ENCODE data around the gene PRXL2B.

PRXL2B gene

GRCh38 chr1:2580691-2581090 lies 5.9 kb upstream of the PRXL2B start:
- DNase-seq, result no peak
- TF ChIP-seq GATA1 (IDR thresholded peaks at IDR 0.05; ENCODE audit: low read depth, low read length) (no peak), POLR2A (IDR thresholded peaks at IDR 0.05; ENCODE audit: low read length) (no peak)

DNA sequence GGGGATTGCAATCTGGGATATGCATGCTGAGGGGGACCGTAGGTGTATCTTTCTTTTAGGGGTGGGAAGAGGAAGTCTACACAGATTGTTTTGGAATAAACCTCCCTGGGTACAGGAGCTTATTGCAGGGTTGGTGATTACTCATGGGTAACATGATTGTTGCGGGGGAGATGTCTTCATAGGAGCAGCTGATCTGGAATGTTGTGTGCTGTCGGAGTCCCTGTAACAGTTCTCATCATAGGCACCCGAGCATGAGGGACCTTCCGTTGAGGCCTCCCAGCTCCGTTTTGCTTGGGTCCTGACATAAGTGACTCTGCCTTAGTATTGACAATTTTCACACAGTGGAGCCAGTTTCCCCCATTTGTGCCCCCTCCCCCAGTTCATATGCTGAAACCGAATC lies 4.2 kb upstream of the PRXL2B start:
- no peak for DNase-seq
- no peak for TF ChIP-seq GATA1 (IDR thresholded peaks at IDR 0.05; ENCODE audit: low read depth, low read length)

GRCh38 chr1:2583331-2583791 lies 3.2 kb upstream of the PRXL2B start:
- DNase-seq, result no peak
- no peak for TF ChIP-seq POLR2A (IDR thresholded peaks at IDR 0.05; ENCODE audit: low read length)
- TF ChIP-seq GATA1 (IDR thresholded peaks at IDR 0.05; ENCODE audit: low read depth, low read length), result no peak

DNA sequence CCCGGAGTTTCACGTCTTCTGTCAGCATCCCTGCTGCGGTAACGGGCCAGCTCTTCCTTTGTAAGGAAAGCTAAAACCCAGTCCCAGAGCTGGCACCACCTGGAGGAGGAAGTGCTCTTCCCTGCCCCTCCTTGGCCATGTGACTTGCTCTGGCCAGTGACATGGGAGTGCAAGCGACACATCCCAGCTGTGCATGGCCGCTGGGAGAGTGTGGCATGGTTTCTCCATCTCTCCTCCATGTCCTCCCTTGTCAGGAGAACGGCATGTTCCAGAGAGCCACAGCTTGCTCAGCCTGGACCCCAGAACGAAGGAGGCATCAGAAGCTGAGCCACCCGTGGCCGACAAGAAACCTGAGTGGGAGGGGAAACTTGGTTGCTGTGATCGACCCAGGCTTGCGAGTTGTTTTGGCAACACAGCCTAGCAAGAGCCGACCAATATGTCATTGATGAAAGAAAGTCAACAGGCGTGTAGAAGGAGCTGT lies 2.7 kb upstream of the PRXL2B start:
- TF ChIP-seq POLR2A (IDR thresholded peaks at IDR 0.05; ENCODE audit: low read length), result no peak
- no peak for DNase-seq

- DNase-seq, result peak; percentile 33 to 39
- no peak for TF ChIP-seq GATA1 (IDR thresholded peaks at IDR 0.05; ENCODE audit: low read depth, low read length)
- TF ChIP-seq POLR2A (IDR thresholded peaks at IDR 0.05; ENCODE audit: low read length), result no peak
Measured at GRCh38 chr1:2584686-2585317, 1.8 kb upstream of the PRXL2B start.

- DNase-seq, result peak; percentile 91 to 95
- TF ChIP-seq POLR2A (IDR thresholded peaks at IDR 0.05; ENCODE audit: low read length) (peak; percentile 70), GATA1 (IDR thresholded peaks at IDR 0.05; ENCODE audit: low read depth, low read length) (peak; percentile 44)
Measured at GRCh38 chr1:2585318-2586092, 1.1 kb upstream of the PRXL2B start.

DNA sequence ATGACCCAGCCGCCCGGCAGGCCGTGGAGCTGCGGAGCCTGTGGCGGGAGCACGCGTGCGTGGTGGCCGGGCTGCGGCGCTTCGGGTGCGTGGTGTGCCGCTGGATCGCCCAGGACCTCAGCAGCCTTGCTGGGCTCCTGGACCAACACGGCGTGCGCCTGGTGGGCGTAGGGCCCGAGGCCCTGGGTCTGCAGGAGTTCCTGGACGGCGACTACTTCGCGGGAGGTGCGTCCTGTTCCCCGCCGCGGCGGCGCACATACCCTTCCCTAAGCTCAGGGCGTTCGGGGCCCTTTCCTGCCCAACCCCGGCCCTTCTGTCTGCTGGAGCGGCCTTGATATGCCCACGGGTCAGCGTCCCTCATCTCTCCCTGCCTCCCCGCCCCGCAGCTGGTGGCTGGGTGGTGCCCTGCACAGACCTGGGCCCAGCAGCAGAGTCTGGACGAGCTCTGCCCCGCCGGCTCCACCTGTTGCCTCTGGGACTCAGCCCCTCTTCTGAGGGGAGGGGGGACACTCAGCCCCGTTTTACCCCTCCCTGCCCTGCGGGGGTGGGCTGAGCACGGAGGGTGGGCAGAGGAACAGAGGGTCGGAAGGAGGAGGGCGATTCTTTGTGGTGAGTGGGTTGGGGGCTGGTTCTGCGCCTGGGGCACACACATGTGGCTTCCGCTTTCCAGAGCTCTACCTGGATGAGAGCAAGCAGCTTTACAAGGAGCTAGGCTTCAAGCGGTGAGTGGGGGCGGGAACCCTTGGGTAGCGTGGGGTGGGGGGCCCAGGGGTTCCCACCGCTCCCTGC lies 688 bp downstream of the PRXL2B start:
- no peak for TF ChIP-seq POLR2A (IDR thresholded peaks at IDR 0.05; ENCODE audit: low read length)
- TF ChIP-seq GATA1 (IDR thresholded peaks at IDR 0.05; ENCODE audit: low read depth, low read length), result no peak
- DNase-seq, result peak in 1 of 2 experiments; percentile 39

DNA sequence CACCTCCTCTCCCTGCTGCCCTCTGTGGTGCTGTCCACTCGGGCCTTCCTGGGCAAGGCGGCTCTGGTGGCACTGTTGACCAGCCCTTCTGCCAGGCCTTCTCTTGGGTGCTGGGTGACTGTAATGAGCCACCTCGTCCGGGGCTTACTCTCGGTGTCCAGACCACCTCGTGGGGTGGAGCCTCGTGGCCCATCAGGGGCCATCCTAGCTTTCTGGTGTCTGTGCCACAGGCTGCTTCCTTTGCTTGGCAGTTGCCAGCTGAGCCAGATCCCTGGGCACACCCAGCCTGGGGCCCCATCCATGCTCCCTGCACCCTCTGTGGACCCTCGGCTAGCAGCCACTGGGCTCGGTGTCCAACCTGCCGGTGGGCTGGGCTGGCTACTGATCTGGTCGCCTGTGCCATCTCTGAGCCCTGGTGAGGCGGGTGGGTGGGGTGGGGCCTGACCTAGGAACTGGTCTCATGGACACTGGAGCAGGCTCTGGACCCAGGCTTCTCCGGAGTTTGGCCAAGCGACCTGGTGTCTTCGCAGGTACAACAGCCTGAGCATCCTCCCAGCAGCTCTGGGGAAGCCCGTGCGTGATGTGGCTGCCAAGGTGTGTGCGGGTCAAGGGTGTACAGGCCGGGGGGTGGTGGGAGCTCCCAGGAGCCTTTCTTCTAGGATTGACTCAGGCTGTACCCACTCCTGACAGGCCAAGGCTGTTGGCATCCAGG lies 1.4 kb downstream of the PRXL2B start:
- DNase-seq, result no peak
- TF ChIP-seq POLR2A (IDR thresholded peaks at IDR 0.05; ENCODE audit: low read length), result no peak
- no peak for TF ChIP-seq GATA1 (IDR thresholded peaks at IDR 0.05; ENCODE audit: low read depth, low read length)

DNA sequence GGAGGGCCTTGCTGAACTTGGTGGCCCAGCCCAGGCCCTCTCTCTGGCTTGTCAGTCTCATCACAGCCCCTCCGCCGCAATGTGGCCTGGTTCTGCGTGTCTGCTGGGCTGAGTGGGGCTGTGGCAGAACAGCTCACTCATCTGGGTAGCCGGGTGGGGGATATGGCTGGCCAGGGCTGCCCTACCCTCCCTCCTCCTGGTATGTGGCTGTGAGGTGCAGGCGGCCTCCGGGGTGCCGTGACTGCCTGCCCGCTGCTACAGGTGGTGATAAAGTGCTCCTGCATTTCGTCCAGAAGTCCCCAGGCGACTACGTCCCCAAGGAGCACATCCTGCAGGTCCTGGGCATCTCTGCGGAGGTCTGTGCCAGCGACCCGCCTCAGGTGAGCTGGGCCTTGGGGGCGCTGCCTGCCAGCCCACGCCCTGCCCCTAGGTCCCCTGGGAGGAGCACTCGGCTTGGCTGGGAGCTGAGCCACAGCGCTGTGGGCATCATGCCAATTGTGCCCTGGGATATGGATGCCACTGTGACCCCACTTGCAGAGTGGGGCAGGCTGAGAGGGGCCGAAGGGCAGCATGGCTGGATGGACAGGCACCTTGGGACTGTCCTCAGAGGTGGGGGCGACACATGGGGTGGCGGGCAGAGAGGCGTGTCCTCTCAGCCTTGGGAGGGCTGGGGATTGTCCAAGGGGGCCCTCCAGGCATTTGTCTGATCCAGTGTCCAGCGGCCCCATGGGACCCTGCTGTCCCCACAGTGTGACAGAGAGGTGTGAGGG lies 2.3 kb downstream of the PRXL2B start:
- DNase-seq, result no peak
- no peak for TF ChIP-seq POLR2A (IDR thresholded peaks at IDR 0.05; ENCODE audit: low read length)
- TF ChIP-seq GATA1 (IDR thresholded peaks at IDR 0.05; ENCODE audit: low read depth, low read length), result no peak

GRCh38 chr1:2589431-2590232 lies 3.1 kb downstream of the PRXL2B start:
- no peak for TF ChIP-seq POLR2A (IDR thresholded peaks at IDR 0.05; ENCODE audit: low read length)
- no peak for TF ChIP-seq GATA1 (IDR thresholded peaks at IDR 0.05; ENCODE audit: low read depth, low read length)
- no peak for DNase-seq

- no peak for TF ChIP-seq GATA1 (IDR thresholded peaks at IDR 0.05; ENCODE audit: low read depth, low read length)
- TF ChIP-seq POLR2A (IDR thresholded peaks at IDR 0.05; ENCODE audit: low read length), result no peak
- no peak for DNase-seq
Measured at GRCh38 chr1:2590233-2591141, 3.9 kb downstream of the PRXL2B start.
